Fibroblast of skin of back (primary cell): Measurements from ENCODE around the gene MET.

Source experiments
- DNase-seq: peaks from one replicate; pipeline ENCODE4 v3.0.0-alpha.2; 2013

MET gene

GRCh38 chr7:116665332-116665996, 6.5 kb upstream of the MET start:
- DNase-seq, result no peak

DNA sequence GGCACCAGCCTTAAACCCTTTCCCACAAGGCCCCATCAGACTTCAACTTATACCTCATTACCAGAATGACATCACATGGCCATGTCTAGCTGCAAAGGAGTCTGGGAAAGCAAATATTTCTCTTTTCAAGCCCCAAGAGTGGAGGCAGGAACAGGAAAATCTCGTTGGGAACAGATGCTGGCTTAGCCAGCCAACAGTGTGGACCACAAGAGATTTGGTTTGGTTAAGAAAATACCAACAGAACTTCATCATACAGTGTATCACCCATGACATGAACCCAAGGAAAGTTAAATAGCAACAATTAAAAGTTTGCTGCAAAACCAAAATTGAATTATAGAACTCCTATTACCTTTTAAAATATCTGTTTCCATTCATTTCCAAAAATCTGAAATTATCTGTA, 2.2 kb upstream of the MET start:
- no peak for DNase-seq

GRCh38 chr7:116670409-116671015, 1.5 kb upstream of the MET start:
- no peak for DNase-seq

DNA sequence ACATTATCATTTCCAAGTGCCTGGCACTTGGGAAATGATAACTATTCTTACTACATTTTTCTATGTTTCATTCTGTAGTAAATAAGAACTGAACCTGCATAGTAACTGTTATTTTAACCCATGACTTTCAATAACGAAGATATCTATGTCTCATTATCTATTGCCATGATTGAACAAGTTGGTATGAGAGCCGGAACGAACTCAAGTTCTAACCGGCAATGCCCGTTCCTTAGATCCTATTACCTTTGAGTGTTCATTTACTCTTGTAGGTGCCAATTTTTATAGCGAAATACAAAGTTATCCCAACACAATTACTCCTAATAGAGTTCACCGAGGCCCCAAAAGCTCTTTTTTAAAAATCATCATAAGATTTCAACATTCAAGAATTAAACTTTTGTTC, 885 bp upstream of the MET start:
- DNase-seq, result no peak

DNA sequence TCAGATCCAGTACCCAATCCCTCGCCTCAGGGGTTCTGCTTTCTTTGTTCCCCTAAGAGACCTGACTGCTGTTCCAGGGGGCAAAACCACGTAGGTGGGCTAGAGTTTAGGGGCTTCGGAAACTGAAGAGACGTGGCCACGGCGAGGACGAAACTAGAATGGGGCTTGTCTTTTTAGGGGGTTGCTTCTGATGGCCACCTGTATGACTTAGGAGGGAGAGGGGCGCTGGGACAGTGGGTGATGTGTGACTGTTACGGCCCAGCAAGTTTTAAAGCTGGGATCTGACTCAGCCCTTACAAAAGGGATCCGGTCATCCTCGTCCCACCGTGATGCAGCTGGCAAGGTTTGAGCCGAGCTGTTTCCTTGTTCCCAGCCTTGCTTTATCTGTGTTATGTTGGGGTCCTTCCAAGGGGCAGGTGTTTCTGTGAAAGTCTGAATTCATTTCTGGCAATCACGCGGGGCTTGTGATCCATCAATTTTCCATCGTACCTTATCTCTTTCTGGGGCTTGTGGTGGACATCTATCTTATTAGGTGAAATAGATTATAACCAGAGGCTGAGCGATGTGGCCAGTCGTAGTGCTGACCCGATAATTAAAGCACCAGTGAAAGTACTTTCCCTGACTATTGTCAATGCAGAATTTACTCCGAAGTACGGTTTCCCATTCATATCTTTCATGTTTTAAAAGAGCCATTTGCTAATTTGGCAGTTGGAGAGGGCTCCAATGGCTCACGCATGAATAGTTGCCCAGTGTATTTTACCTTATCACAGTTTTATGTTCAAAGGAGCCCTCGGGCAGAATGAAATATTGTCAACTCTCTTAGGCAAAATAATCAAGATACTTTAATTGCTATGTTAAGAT, 830 bp downstream of the MET start:
- peak; percentile 49 for DNase-seq

DNA sequence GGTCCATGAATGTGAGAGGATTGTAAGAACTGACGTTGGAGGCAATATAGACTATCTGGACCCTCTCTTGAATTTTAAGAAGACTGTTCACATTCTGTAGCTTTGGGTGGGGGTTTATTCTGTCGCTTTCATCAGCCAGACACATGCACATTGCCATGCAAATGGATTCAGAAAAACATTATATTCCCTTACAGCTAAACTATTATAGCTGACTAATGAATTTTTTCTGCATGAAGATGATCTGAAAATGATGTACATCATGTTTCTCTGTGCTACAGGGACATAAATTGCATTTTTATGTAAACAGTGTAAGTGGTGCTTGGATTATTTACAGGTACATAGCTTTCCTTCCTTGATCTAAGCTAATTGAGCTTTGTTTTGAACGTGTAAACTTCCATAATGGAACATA, 1.5 kb downstream of the MET start:
- DNase-seq, result no peak

DNA sequence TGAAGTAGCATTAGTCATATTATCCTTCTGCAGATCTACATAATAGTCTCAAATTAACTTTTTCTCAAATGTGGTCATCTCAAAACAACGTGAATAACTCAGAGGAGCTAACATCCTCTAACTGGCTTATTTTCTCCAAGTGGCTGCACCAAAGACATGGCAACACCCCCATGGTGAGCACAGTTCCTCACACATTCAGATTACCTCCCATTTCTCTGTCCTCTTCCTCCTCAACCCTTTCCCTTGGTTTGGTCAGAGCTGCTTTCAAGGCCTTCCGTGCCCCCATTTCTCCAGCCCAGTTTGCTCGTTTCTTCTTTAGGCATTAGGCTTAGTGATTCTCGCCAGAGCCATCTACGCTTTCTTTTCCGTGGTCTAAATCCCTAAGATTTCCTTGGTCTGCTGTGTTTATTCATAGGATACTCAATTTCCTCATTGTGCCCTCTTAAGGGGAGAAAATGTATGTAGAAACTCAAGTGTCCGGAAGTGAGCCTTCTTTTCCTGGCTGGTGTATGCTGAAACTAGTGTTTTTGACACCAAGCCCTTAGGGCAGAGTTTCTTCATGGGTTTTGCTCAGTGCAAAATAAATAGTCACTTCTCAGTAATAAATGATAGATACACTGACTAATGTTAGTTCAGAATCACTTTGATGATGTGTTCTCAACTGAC, 2.6 kb downstream of the MET start:
- peak; percentile 54 for DNase-seq

DNA sequence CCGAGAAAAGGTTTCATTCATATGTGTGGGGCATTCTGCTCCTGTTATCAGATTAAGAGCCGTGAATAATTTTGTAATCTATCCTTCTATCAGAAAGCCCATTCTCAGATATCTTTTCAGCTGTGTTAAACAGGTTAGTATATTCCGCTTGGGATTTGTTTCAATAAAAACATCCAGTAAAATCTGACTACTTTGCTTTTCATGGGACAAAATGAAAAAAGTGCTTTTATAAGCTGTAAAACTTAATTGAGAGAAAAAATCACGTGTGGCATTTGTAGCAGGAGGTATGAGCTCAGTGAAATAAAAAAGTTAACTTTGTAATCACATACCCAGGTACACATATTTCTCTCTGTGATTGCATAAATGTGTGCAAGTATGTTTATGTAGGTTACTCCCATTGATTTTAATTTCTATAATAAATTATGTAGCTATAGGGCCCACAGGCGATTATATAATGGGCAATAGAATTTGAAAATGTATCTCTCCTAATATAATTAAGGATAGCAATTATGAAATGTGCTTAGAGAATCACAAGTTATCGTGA, 3.9 kb downstream of the MET start:
- DNase-seq, result no peak

DNA sequence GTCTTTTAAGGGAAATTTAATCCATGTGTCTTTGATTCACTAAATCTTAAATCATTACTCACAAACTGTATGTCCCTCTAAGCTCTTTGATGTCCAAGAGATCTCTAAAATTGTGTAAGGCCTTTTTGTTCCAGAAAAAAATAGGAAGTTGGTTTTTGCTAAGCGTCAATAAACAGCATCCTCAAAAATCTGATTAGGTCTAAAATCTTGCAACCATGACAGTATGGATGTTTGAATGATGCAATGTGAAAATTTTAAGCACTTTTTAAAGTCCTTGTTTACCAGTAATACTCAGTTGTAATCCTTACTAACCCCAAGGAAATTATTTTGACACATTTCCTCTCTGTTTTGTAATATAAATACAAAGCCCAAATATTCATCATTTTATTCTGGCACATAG, 6.8 kb downstream of the MET start:
- DNase-seq, result no peak

GRCh38 chr7:116679500-116679899, 7.5 kb downstream of the MET start:
- DNase-seq, result no peak

- no peak for DNase-seq
Measured at GRCh38 chr7:116683786-116684185, 11.8 kb downstream of the MET start.

GRCh38 chr7:116686033-116686432, 14.0 kb downstream of the MET start:
- no peak for DNase-seq

DNA sequence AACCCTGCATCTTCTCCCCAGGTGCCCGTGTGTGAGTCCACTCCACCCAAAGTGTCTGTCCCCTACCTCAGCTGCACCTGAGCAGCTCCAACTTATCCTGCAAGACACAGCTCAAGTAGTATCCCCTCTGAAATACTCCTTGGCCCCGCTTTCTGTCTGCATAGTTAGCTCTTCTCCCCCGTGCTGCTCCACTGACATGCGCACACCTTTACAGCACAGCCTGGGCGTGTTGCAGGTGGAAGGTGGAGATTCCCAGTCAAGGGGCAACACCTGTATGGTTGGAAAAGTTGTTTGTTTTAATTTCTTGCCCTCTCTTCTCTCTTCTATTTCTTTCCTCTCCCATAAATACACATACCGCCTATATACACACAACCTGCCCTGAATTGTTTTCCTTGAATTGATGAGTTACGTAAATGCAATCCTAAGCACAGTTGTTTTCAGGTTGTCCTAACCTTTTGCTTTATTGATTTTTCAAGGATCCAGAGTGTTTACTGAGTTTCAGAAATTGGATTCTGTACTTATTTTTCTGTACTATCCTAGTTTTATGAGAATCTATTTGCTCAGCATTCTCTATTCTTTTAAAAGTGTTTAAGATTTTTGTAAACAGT, 14.9 kb downstream of the MET start:
- no peak for DNase-seq

- peak; percentile 89 for DNase-seq
Measured at GRCh38 chr7:116687801-116688201, 15.8 kb downstream of the MET start.

GRCh38 chr7:116689790-116690259, 17.8 kb downstream of the MET start:
- DNase-seq, result peak; percentile 66

DNA sequence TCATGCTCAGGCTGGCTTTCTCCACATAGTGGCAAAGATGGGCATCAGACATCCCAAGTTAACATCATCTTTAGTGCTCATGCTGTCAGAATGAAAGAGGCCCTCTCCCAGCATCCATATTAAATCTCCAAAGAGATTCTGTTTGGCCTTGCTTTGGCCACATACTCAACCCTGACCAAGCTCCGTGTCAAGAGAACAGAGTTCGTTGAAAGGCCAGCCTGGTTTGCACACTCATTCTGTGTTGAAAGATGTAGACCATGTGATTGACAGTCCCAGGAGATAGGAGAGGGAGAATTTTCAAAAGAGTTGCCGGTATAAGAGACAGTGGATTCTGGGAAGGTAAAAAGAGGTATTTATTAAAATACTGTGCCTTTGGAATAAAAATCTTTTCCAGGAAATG, 19.7 kb downstream of the MET start:
- no peak for DNase-seq

DNA sequence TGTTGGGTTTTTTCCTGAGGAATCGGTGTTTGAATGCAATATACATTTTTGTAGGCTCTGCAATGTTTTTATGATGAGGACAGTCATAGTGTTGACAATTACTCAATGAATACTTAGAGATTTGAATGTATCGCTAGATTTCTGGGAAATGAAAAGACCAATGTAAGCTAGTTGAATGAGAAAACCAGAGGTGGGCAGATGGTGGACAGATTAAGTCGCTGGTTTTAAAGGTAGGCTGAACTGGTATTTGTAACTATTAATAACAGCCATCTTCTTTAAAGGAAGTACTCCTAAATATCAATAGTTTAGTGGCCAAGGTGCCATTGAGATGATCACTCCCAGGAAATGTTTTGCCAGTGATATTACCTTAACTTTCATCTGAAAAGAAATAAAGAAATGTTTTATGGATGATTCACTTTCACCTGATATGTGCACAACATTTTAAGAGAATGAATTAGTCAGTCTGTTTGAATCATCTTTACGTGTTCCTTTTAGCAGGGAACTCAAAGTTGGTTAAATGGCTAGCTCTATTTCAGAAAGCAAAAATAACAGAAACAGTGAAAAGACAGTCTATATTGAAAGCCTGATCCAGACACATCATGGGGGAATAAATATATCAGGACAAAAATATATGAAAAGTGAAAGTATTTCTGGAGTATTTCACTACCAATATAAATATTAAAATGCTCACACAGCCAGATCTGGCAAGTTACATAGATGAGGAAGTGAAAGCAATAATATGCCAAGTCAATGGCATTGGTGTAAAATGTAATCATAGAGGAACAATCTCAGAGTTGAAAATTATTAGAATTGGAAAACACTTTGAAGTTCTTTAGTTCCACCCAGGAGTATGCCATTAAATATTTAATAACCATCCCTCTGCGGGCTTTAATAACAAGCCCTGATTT, 20.7 kb downstream of the MET start:
- peak; percentile 33 for DNase-seq

- no peak for DNase-seq
Measured at GRCh38 chr7:116696707-116697106, 24.7 kb downstream of the MET start.

GRCh38 chr7:116697152-116697551, 25.2 kb downstream of the MET start:
- DNase-seq, result no peak

- DNase-seq, result no peak
Measured at GRCh38 chr7:116697761-116698160, 25.8 kb downstream of the MET start.

DNA sequence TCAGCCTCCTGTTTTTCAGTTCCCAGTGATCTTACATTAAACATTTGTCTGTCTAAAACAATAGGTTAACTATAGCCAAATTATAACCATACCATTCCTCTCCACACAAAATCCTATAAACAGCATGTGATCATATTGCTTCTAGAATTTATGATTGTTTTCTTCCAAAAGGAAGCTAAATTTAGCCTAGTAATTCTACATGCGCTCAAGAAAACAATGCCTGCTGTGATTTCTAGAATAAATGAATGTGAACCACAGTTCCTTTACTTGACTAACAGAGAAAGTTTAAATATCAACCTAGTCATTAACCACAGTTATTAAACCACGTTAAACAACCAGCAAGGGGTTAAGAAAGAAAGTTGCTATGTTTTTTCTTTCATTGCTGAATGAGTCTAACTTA, 26.4 kb downstream of the MET start:
- no peak for DNase-seq
